DMS79 (cell line): Measurements from ENCODE around the gene FBXO42.
A peak's percentile ranks its signal among the peaks of the same experiment; 100 is the strongest.
"Not testable (repeated sequence)": the region's sequence is repeated elsewhere in the genome, so short reads cannot be mapped to it uniquely, and the experiment has no call there.

Experiments
- DNase-seq: peaks from one replicate; lab custom pipeline; 2025; lab: John Stamatoyannopoulos, UW

Gene FBXO42

GRCh38 chr1:16260814-16261213 lies 91.5 kb downstream of the FBXO42 start:
- no peak for DNase-seq

- no peak for DNase-seq
These were observed 93.6 kb downstream of the FBXO42 start for GRCh38 chr1:16258591-16259135.

- DNase-seq: no peak
These were observed 94.3 kb downstream of the FBXO42 start for GRCh38 chr1:16257968-16258367.

- DNase-seq: not testable (repeated sequence)
These were observed 94.7 kb downstream of the FBXO42 start for GRCh38 chr1:16257556-16257955.

GRCh38 chr1:16256478-16256877 lies 95.8 kb downstream of the FBXO42 start:
- DNase-seq: no peak

GRCh38 chr1:16254263-16254928 lies 97.9 kb downstream of the FBXO42 start:
- no peak for DNase-seq

GRCh38 chr1:16253332-16253922 lies 98.9 kb downstream of the FBXO42 start:
- DNase-seq: no peak

- no peak for DNase-seq
These were observed 99.4 kb downstream of the FBXO42 start for GRCh38 chr1:16252912-16253311.

GRCh38 chr1:16251381-16251780 lies 100.9 kb downstream of the FBXO42 start:
- no peak for DNase-seq

GRCh38 chr1:16250524-16251251 lies 101.6 kb downstream of the FBXO42 start:
- DNase-seq: no peak

GRCh38 chr1:16249596-16250241 lies 102.6 kb downstream of the FBXO42 start:
- peak; percentile 17 for DNase-seq

- DNase-seq: peak; percentile 99
These were observed 103.4 kb downstream of the FBXO42 start for GRCh38 chr1:16248603-16249516.

GRCh38 chr1:16248007-16248436 lies 104.3 kb downstream of the FBXO42 start:
- DNase-seq: no peak

GRCh38 chr1:16247441-16247840 lies 104.8 kb downstream of the FBXO42 start:
- DNase-seq: no peak

GRCh38 chr1:16246961-16247360 lies 105.3 kb downstream of the FBXO42 start:
- no peak for DNase-seq

- DNase-seq: not testable (repeated sequence)
These were observed 106.0 kb downstream of the FBXO42 start for GRCh38 chr1:16246239-16246638.

GRCh38 chr1:16245476-16246196 lies 106.6 kb downstream of the FBXO42 start:
- DNase-seq: no peak

GRCh38 chr1:16244650-16245285 lies 107.5 kb downstream of the FBXO42 start:
- DNase-seq: no peak

- peak; percentile 49 for DNase-seq
These were observed 108.2 kb downstream of the FBXO42 start for GRCh38 chr1:16243936-16244649.
